Esophagus muscularis mucosa (tissue), 3 donors: ENCODE measurements around the gene ZNF597.

Source experiments
- CTCF ChIP-seq, 3 experiments: fragments of 200-600 bp in 2 of 3; fragments of 450-650 bp in 1 of 3; sonication (generic) in 2 of 3; IDR thresholded peaks; one replicate each; pipeline ENCODE4 v1.5.1; 2017 to 2019; ENCODE audit warnings: antibody characterized with exemption in 3 of 3, mild to moderate bottlenecking in 2 of 3, moderate library complexity in 1 of 3
- POLR2A ChIP-seq: fragments of 450-650 bp; IDR thresholded peaks from one replicate; pipeline ENCODE4 v1.6.1; 2017; ENCODE audit warnings: antibody characterized with exemption, moderate library complexity, mild to moderate bottlenecking, low read depth

- TF ChIP-seq CTCF (IDR thresholded peaks at IDR 0.05) = no peak
- no peak for TF ChIP-seq POLR2A
Measured at GRCh38 chr16:3431779-3432219, 11.5 kb downstream of the ZNF597 start.
